Measurements from ENCODE around the gene PUS10. TPM values are rescaled to one million over a fixed set of nuclear protein-coding genes. Genes with fewer than 3 reads are reported as not detected.

The PUS10 gene
- total and polyA plus RNA-seq, 2 of the 8 experiments (the other 6 are each of a cell fraction or from before 2014, with no cell fraction given) = 1.3 to 3.1 TPM

DNA sequence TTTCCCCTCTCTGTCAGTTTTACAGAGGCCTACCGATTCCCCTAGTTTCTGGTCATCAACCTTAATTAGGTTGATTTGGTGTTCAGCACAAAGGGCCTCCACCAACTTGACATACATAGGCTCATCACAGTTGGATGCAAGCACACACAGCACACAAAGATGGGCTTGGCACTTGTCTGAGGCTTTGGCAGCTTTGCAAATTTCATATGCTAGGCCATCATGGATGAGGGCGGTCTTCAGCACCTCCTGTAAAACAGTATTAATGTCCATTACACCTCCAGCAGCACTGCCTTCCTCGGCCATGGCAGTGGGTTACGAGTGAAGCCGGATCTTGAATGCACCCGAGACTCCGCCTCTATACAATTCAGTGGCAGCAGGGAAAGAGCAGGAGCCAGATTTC is 79.8 kb downstream of the PUS10 start:
- no peaks in the 10 kb centered on the region for H3K79me2 ChIP-seq (ENCODE audit: control insufficient read depth in 1 of 2, insufficient read depth in 2 of 2, low read length in 2 of 2)
- no peak overlapping the region for H4K8ac ChIP-seq (ENCODE audit: extremely low read depth, insufficient read depth, low read length)
- no peak overlapping the region for H2BK120ac ChIP-seq (replicated peaks; ENCODE audit: low read depth, low read length)
- H3K27me3 ChIP-seq (replicated peaks in 1 of 4; ENCODE audit: control insufficient read depth in 3 of 4, extremely low read depth in 1 of 4, insufficient read depth in 3 of 4, low read length in 3 of 4) = no peaks in the 10 kb centered on the region
- no peak overlapping the region for H3K18ac ChIP-seq (ENCODE audit: extremely low read depth, low read length)
- no peaks in the 10 kb centered on the region for H3K36me3 ChIP-seq (ENCODE audit: control insufficient read depth in 2 of 4, insufficient read depth in 4 of 4, low read length in 3 of 4)
- no peak overlapping the region for H3K4me3 ChIP-seq (ENCODE audit: extremely low read depth in 1 of 4, insufficient read depth in 2 of 4, low read depth in 3 of 4, low read length in 4 of 4)
- H3K14ac ChIP-seq (ENCODE audit: insufficient read length) = no peak overlapping the region
- no peak for TF ChIP-seq CHD2 (IDR thresholded peaks at IDR 0.05; ENCODE audit: low read length)
- no peak for TF ChIP-seq BRCA1 (IDR thresholded peaks at IDR 0.05; ENCODE audit: low read depth, low read length)
- TF ChIP-seq, protein P1, sequence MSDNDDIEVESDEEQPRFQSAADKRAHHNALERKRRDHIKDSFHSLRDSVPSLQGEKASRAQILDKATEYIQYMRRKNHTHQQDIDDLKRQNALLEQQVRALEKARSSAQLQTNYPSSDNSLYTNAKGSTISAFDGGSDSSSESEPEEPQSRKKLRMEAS (IDR thresholded peaks at IDR 0.05) = no peak
- no peak for TF ChIP-seq SP2 (IDR thresholded peaks at IDR 0.05; ENCODE audit: low read length)
- no peak for TF ChIP-seq EZH2 (IDR thresholded peaks at IDR 0.05; ENCODE audit: low read depth, low read length, severe bottlenecking)
- H4K5ac ChIP-seq (ENCODE audit: insufficient read length, low read depth, low read length) = no peak overlapping the region
- CTCF ChIA-PET (ENCODE audit: partially characterized antibody) = interaction anchor here (0.7 kb wide), 1 partner anchor 28 kb away, joined by 3 read pairs; no protein-coding TSS in a partner anchor
- FAIRE-seq (no peak), DNase-seq (ENCODE audit: low read depth in 1 of 2, low spot score in 2 of 2) (no peak)
- H2BK5ac ChIP-seq (ENCODE audit: low read depth, low read length) = no peak overlapping the region
- no peak overlapping the region for H2AFZ ChIP-seq (ENCODE audit: low read length)
- no peaks in the 10 kb centered on the region for H3K23me2 ChIP-seq (ENCODE audit: low read depth, low read length)
- no peak overlapping the region for H3K23ac ChIP-seq (ENCODE audit: insufficient read length)
- H3K27ac ChIP-seq (ENCODE audit: low read depth, low read length) = no peak overlapping the region
- H2BK20ac ChIP-seq (ENCODE audit: low read length) = no peak overlapping the region
- no peak overlapping the region for H3K4ac ChIP-seq (replicated peaks; ENCODE audit: insufficient read length, low read depth, low read length)
- 94% methylated on average over 7 of the region's 7 CpGs; no CpG with 5 or more reads in 1 of the 2 experiments for WGBS, 2 experiments (ENCODE audit: extremely low coverage in 1 of 2, insufficient coverage in 1 of 2, insufficient read length in 1 of 2, insufficient replicate concordance in 2 of 2, low coverage in 1 of 2, low lambda C conversion rate in 2 of 2, missing lambda C conversion rate in 1 of 2)
- H2BK15ac ChIP-seq (ENCODE audit: low read length) = no peak overlapping the region
- H3K9me3 ChIP-seq (ENCODE audit: insufficient read depth in 2 of 2, low read depth in 1 of 2, low read length in 1 of 2) = no peaks in the 10 kb centered on the region
- H3K79me1 ChIP-seq (ENCODE audit: low read depth, low read length) = no peaks in the 10 kb centered on the region
- H2AK5ac ChIP-seq (ENCODE audit: low read depth, low read length) = no peak overlapping the region
- no peak overlapping the region for H4K91ac ChIP-seq (replicated peaks; ENCODE audit: insufficient read length, low read length)
- no peaks in the 10 kb centered on the region for H3K4me1 ChIP-seq (replicated peaks in 1 of 4; ENCODE audit: control insufficient read depth in 3 of 4, insufficient read depth in 4 of 4, low read length in 3 of 4)
- no peaks in the 10 kb centered on the region for H4K20me1 ChIP-seq (replicated peaks in 1 of 2; ENCODE audit: control insufficient read depth in 1 of 2, insufficient read depth in 2 of 2, low read length in 2 of 2)
- H3K9ac ChIP-seq (replicated peaks in 1 of 4; ENCODE audit: extremely low read depth in 1 of 4, low read depth in 3 of 4, low read length in 3 of 4) = no peak overlapping the region
- no peak overlapping the region for H3K4me2 ChIP-seq (ENCODE audit: insufficient read depth in 1 of 2, low read depth in 2 of 2, low read length in 2 of 2)
- H2BK12ac ChIP-seq (ENCODE audit: low read depth, low read length) = no peak overlapping the region
- POLR2A ChIA-PET (ENCODE audit: partially characterized antibody) = no interaction called here
- no peak overlapping the region for H3K56ac ChIP-seq (replicated peaks; ENCODE audit: insufficient read length, low read depth, low read length)
